ENCODE results near the gene HDAC4. TPM values are rescaled to one million over a fixed set of nuclear protein-coding genes. Genes with fewer than 3 reads are reported as not detected.
A peak's percentile ranks its signal among the peaks of the same experiment; 100 is the strongest.

The HDAC4 gene
- total and polyA plus RNA-seq, 2 donors from 2014 or later = 2.2 to 56.8 TPM

GRCh38 chr2:239432174-239432573 is 31.4 kb upstream of the HDAC4 start:
- Histone ChIP-seq H3K4me3 (ENCODE audit: low read length in 3 of 3) (no peak overlapping the region), H3K4me1 (ENCODE audit: control insufficient read depth in 2 of 3, insufficient read depth in 2 of 3, low read depth in 1 of 3, low read length in 3 of 3) (no peaks in the 10 kb centered on the region), H3K27me3 (ENCODE audit: control insufficient read depth, insufficient read depth, low read length) (no peaks in the 10 kb centered on the region), H3K36me3 (ENCODE audit: control insufficient read depth in 2 of 3, insufficient read depth in 3 of 3, low read length in 3 of 3) (no peaks in the 10 kb centered on the region), H3K9ac (ENCODE audit: low read length in 3 of 3) (no peak overlapping the region), H3K27ac (ENCODE audit: low read depth in 2 of 2, low read length in 2 of 2) (no peak overlapping the region), H3K9me3 (ENCODE audit: control insufficient read depth in 2 of 3, insufficient read depth in 1 of 3, low read length in 3 of 3) (peaks cover 0 to 4% (median 0%) of the 10 kb centered on the region in 3 donors)
- no peak for FAIRE-seq
- intact Hi-C loops (cut with DNase I) = no loop called here
- no peak for DNase-seq
- TF ChIP-seq, protein P1, sequence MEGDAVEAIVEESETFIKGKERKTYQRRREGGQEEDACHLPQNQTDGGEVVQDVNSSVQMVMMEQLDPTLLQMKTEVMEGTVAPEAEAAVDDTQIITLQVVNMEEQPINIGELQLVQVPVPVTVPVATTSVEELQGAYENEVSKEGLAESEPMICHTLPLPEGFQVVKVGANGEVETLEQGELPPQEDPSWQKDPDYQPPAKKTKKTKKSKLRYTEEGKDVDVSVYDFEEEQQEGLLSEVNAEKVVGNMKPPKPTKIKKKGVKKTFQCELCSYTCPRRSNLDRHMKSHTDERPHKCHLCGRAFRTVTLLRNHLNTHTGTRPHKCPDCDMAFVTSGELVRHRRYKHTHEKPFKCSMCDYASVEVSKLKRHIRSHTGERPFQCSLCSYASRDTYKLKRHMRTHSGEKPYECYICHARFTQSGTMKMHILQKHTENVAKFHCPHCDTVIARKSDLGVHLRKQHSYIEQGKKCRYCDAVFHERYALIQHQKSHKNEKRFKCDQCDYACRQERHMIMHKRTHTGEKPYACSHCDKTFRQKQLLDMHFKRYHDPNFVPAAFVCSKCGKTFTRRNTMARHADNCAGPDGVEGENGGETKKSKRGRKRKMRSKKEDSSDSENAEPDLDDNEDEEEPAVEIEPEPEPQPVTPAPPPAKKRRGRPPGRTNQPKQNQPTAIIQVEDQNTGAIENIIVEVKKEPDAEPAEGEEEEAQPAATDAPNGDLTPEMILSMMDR (IDR thresholded peaks at IDR 0.05; ENCODE audit: borderline replicate concordance, extremely low read depth, insufficient read depth) = no peak

DNA sequence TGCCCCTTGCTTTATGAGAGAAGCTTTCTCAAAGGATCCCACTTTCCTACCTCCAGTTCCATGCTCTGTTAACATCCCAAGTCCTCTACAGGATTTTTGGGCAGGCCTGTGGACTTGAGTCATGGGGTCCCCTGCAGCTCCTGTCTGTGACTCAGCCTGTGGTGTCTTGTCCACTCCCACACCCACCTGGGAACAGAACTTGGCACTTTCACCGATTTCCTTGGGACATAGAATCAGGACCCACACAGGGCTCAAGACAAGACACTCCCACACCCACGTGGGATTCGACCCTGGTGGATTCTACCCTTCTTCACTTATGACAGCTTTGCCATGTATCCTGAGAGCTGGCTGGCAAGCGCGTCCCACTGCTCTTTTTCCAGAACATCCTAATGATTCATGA is 30.7 kb upstream of the HDAC4 start:
- peaks cover 0 to 4% (median 0%) of the 10 kb centered on the region in 3 donors for H3K9me3 ChIP-seq (ENCODE audit: control insufficient read depth in 2 of 3, insufficient read depth in 1 of 3, low read length in 3 of 3)
- no peak overlapping the region for H3K9ac ChIP-seq (ENCODE audit: low read length in 3 of 3)
- no peak for FAIRE-seq
- H3K27ac ChIP-seq (ENCODE audit: low read depth in 2 of 2, low read length in 2 of 2) = no peak overlapping the region
- intact Hi-C loops (cut with DNase I) = no loop called here
- no peaks in the 10 kb centered on the region for H3K36me3 ChIP-seq (ENCODE audit: control insufficient read depth in 2 of 3, insufficient read depth in 3 of 3, low read length in 3 of 3)
- TF ChIP-seq, protein P1 (IDR thresholded peaks at IDR 0.05; ENCODE audit: borderline replicate concordance, extremely low read depth, insufficient read depth) = no peak
- no peak for DNase-seq
- no peaks in the 10 kb centered on the region for H3K27me3 ChIP-seq (ENCODE audit: control insufficient read depth, insufficient read depth, low read length)
- H3K4me1 ChIP-seq (ENCODE audit: control insufficient read depth in 2 of 3, insufficient read depth in 2 of 3, low read depth in 1 of 3, low read length in 3 of 3) = no peaks in the 10 kb centered on the region
- no peak overlapping the region for H3K4me3 ChIP-seq (ENCODE audit: low read length in 3 of 3)

DNA sequence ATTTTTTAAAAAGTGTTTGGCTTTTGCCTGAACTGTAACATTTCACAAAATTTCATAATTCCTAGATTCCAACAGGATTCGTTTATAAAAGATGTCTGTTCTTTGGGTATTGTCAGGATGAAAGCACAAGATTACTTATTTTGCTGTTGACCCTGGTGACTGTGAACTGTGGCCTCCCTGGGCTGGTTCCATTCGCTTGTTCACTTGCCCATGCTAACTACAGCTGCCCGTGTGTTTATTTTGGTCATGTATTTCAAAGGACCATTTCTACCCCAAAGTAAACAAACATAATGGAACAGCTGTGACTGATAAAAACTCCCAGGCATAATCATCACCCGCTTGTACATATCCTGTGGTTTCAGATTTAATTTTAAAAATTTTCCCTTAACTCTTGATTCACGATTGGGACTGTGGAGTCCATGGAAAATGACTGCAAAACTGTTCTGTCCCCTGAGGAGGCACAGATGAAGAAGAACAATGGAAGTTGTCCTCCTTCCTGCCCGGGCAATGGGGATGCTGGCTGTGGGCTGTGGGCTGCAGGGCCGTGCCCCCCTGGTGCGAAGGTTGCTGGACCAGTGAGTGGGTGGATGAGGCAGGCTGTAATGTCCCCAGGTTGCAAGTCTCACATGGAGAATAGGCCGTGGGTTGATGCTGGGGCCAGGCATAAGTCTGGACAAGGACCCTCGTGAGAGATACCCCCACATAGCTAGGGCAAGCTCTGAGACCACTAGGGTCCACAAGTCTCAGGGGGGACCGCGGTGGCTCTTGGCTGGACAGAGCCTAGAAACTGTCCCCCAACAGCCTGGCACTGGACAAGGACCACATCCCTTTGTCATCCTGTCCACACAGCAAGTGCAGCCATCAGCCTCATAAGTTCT is 28.9 kb upstream of the HDAC4 start:
- H3K27ac ChIP-seq (ENCODE audit: low read depth in 2 of 2, low read length in 2 of 2) = no peak overlapping the region
- TF ChIP-seq, protein P1 (IDR thresholded peaks at IDR 0.05; ENCODE audit: borderline replicate concordance, extremely low read depth, insufficient read depth) = no peak
- DNase-seq = peak in 1 of 5 donors; percentile 15
- no peaks in the 10 kb centered on the region for H3K27me3 ChIP-seq (ENCODE audit: control insufficient read depth, insufficient read depth, low read length)
- peaks cover 0 to 4% (median 0%) of the 10 kb centered on the region in 3 donors for H3K9me3 ChIP-seq (ENCODE audit: control insufficient read depth in 2 of 3, insufficient read depth in 1 of 3, low read length in 3 of 3)
- intact Hi-C loops (cut with DNase I) = no loop called here
- H3K36me3 ChIP-seq (ENCODE audit: control insufficient read depth in 2 of 3, insufficient read depth in 3 of 3, low read length in 3 of 3) = no peaks in the 10 kb centered on the region
- FAIRE-seq = no peak
- no peak overlapping the region for H3K9ac ChIP-seq (ENCODE audit: low read length in 3 of 3)
- H3K4me1 ChIP-seq (ENCODE audit: control insufficient read depth in 2 of 3, insufficient read depth in 2 of 3, low read depth in 1 of 3, low read length in 3 of 3) = no peaks in the 10 kb centered on the region
- H3K4me3 ChIP-seq (ENCODE audit: low read length in 3 of 3) = no peak overlapping the region
